Neutrophil (primary cell): Measurements from ENCODE around the gene EZR.

Experiments used
- H3K27ac ChIP-seq: fragments of 200-600 bp; sonication (generic); 2 replicates; pipeline ENCODE4 v1.5.1; 2016; ENCODE audit warnings: mild to moderate bottlenecking, moderate library complexity
- H3K27me3 ChIP-seq: fragments of 200-600 bp; sonication (generic); 2 replicates; pipeline ENCODE4 v1.6.0; 2016; ENCODE audit warnings: mild to moderate bottlenecking
- H3K36me3 ChIP-seq: fragments of 200-600 bp; sonication (generic); 2 replicates; pipeline ENCODE4 v1.5.1; 2017
- H3K4me1 ChIP-seq, 2 experiments: fragments of 200-600 bp in 1 of 2; sonication (generic) in 1 of 2; 1 replicate in 1 of 2; 2 replicates in 1 of 2; pipeline versions ENCODE4 v1.5.1 to v1.6.1; 2013 to 2016; ENCODE audit warnings: low read depth in 1 of 2, low read length in 1 of 2, mild to moderate bottlenecking in 1 of 2, moderate library complexity in 1 of 2; ENCODE audit not compliant: control insufficient read depth in 1 of 2, insufficient read depth in 1 of 2
- H3K4me3 ChIP-seq, 2 experiments: fragments of 200-600 bp in 1 of 2; sonication (generic) in 1 of 2; 1 replicate in 1 of 2; 2 replicates in 1 of 2; pipeline ENCODE4 v1.5.1; 2013 to 2016; ENCODE audit warnings: low read depth in 1 of 2, low read length in 1 of 2, mild to moderate bottlenecking in 1 of 2, moderate library complexity in 1 of 2
- H3K9me3 ChIP-seq: fragments of 200-600 bp; sonication (generic); 2 replicates; pipeline ENCODE4 v1.5.1; 2016
- CTCF ChIP-seq: fragments of 200-600 bp; sonication (generic); IDR thresholded peaks from 2 replicates; pipeline ENCODE4 v1.5.1; 2016; ENCODE audit warnings: antibody characterized with exemption

The EZR gene

GRCh38 chr6:158861686-158862381, 42.7 kb upstream of the EZR start:
- Histone ChIP-seq H3K9me3 (no peaks in the 10 kb centered on the region), H3K27me3 (peaks cover 40% of the 10 kb centered on the region), H3K4me1 (no peaks in the 10 kb centered on the region), H3K4me3 (no peak overlapping the region), H3K36me3 (no peaks in the 10 kb centered on the region), H3K27ac (no peak overlapping the region)
- no peak for TF ChIP-seq CTCF

GRCh38 chr6:158860279-158860865, 41.2 kb upstream of the EZR start:
- Histone ChIP-seq H3K36me3 (no peaks in the 10 kb centered on the region), H3K4me3 (no peak overlapping the region), H3K4me1 (no peaks in the 10 kb centered on the region), H3K9me3 (no peaks in the 10 kb centered on the region), H3K27ac (no peak overlapping the region), H3K27me3 (peaks cover 26% of the 10 kb centered on the region)
- TF ChIP-seq CTCF = no peak

- no peaks in the 10 kb centered on the region for H3K27me3 ChIP-seq
- H3K27ac ChIP-seq = no peak overlapping the region
- H3K4me3 ChIP-seq = no peak overlapping the region
- H3K9me3 ChIP-seq = no peaks in the 10 kb centered on the region
- H3K4me1 ChIP-seq = no peaks in the 10 kb centered on the region
- H3K36me3 ChIP-seq = no peaks in the 10 kb centered on the region
- no peak for TF ChIP-seq CTCF
Measured at GRCh38 chr6:158856261-158856660, 37.1 kb upstream of the EZR start.

- TF ChIP-seq CTCF = no peak
- Histone ChIP-seq H3K27ac (no peak overlapping the region), H3K27me3 (peaks cover 10% of the 10 kb centered on the region), H3K9me3 (no peaks in the 10 kb centered on the region), H3K4me1 (no peaks in the 10 kb centered on the region), H3K36me3 (no peaks in the 10 kb centered on the region), H3K4me3 (no peak overlapping the region)
Measured at GRCh38 chr6:158854214-158855101, 35.3 kb upstream of the EZR start.

- no peaks in the 10 kb centered on the region for H3K36me3 ChIP-seq
- no peak overlapping the region for H3K27ac ChIP-seq
- no peaks in the 10 kb centered on the region for H3K4me1 ChIP-seq
- TF ChIP-seq CTCF = no peak
- no peak overlapping the region for H3K4me3 ChIP-seq
- H3K9me3 ChIP-seq = no peaks in the 10 kb centered on the region
- H3K27me3 ChIP-seq = peaks cover 10% of the 10 kb centered on the region
Measured at GRCh38 chr6:158853880-158854213, 34.7 kb upstream of the EZR start.
